MCF 10A (cell line): ENCODE measurements around the gene ANKRD10. TPM values are rescaled to one million over a fixed set of nuclear protein-coding genes. Genes with fewer than 3 reads are reported as not detected.

Experiments used
- BruUV-seq: library from RNA; stranded (reverse); fragments of 400-500 nt; replicated peaks from 2 replicates; lab custom pipeline; 2021; lab: Mats Ljungman, UMichigan
- CTCF ChIA-PET: fragments of 300-600 bp; sonication (Branson Sonifier 250); formaldehyde crosslinking; extraction: SDS; loops from one replicate; lab custom pipeline; 2021; ENCODE audit warnings: antibody characterized with exemption, inconsistent platforms; lab: Yijun Ruan, JAX
- POLR2A ChIA-PET: fragments of 300-600, 350-650 bp; sonication (Branson Sonifier 250); formaldehyde crosslinking; extraction: SDS; loops from one replicate; lab custom pipeline; 2020; ENCODE audit warnings: antibody characterized with exemption, inconsistent platforms; lab: Yijun Ruan, JAX
- DNase-seq: peaks from one replicate; pipeline ENCODE4 v3.0.0-alpha.2; 2018; ENCODE audit not compliant: unreplicated experiment
- H3K27ac Mint-ChIP-seq: one replicate; pipeline ENCODE4 v1.8.0; 2022; ENCODE audit warnings: mild to moderate bottlenecking, low read depth, mixed read lengths; ENCODE audit not compliant: unreplicated experiment
- H3K27me3 Mint-ChIP-seq: one replicate; pipeline ENCODE4 v1.8.0; 2022; ENCODE audit warnings: mixed read lengths; ENCODE audit not compliant: insufficient read depth, unreplicated experiment
- H3K36me3 Mint-ChIP-seq: one replicate; pipeline ENCODE4 v1.8.0; 2022; ENCODE audit warnings: mild to moderate bottlenecking, moderate library complexity, mixed read lengths; ENCODE audit not compliant: insufficient read depth, unreplicated experiment
- H3K4me1 Mint-ChIP-seq: one replicate; pipeline ENCODE4 v1.8.0; 2022; ENCODE audit warnings: mixed read lengths; ENCODE audit not compliant: insufficient read depth, unreplicated experiment
- H3K4me3 Mint-ChIP-seq: one replicate; pipeline ENCODE4 v1.8.0; 2022; ENCODE audit warnings: mild to moderate bottlenecking, moderate library complexity, mixed read lengths; ENCODE audit not compliant: unreplicated experiment
- H3K9me3 Mint-ChIP-seq: one replicate; pipeline ENCODE4 v1.8.0; 2022; ENCODE audit warnings: mixed read lengths; ENCODE audit not compliant: unreplicated experiment
- intact Hi-C: fragments of 100-400 bp; cut with micrococcal nuclease; formaldehyde crosslinking; loops from 2 replicates; pipeline ENCODE4 v1.14.1; 2022
- total RNA-seq: library from RNA; stranded (reverse); gene quantifications from 2 replicates; pipeline ENCODE4 v1.2.3, GENCODE V29; 2022
- TF ChIP-seq, protein P1 (sequence below): fragments of 200-600 bp; IDR thresholded peaks from one replicate; pipeline ENCODE4 v1.8.0; 2022; ENCODE audit warnings: antibody characterized with exemption, mild to moderate bottlenecking; ENCODE audit not compliant: unreplicated experiment

Gene ANKRD10
- total RNA-seq, 1 experiment from 2014 or later = 61.7 TPM

DNA sequence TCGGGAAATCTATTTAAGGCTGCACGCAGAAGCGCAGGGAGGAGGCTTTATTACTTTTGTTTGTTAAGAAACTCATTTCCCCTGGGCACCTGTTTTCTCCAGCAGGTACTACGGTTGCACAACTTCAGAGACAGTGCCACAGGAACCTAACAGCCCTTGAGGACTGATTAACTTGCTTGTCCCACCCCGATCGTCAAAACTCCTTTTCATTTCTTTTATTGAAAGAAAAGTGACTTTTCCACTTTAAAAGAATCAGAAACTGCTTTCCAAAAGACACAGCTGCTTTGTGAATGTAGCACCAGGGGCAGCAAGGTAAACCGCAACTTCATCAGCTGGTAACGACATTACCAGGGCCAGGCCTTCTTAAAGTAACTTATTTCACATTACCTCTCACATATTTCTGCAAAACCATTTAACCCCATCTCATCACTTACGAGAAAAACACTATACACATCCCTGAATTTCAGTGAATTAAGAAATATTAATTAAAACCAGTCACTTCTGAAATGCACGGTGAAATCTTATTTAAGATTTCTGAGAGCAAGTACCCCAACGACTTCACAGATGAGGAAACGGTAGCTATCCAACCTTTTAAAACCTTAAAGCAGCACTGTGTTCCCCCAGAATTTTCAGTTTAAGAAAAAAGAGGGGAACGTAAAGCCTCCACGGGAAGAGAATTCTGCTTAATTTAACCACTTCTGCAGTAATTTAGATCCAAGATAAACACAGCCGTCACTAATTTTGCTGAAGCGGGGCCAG, 1.4 kb downstream of the ANKRD10 start:
- intact Hi-C loops = loop anchor here (2.0 to 10.0 kb wide), 4 partner anchors 41 to 319 kb away; no protein-coding TSS in a partner anchor
- TF ChIP-seq, protein P1, sequence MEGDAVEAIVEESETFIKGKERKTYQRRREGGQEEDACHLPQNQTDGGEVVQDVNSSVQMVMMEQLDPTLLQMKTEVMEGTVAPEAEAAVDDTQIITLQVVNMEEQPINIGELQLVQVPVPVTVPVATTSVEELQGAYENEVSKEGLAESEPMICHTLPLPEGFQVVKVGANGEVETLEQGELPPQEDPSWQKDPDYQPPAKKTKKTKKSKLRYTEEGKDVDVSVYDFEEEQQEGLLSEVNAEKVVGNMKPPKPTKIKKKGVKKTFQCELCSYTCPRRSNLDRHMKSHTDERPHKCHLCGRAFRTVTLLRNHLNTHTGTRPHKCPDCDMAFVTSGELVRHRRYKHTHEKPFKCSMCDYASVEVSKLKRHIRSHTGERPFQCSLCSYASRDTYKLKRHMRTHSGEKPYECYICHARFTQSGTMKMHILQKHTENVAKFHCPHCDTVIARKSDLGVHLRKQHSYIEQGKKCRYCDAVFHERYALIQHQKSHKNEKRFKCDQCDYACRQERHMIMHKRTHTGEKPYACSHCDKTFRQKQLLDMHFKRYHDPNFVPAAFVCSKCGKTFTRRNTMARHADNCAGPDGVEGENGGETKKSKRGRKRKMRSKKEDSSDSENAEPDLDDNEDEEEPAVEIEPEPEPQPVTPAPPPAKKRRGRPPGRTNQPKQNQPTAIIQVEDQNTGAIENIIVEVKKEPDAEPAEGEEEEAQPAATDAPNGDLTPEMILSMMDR = no peak
- peaks cover 32% of the 10 kb centered on the region for H3K4me1 Mint-ChIP-seq
- no peaks in the 10 kb centered on the region for H3K27me3 Mint-ChIP-seq
- H3K27ac Mint-ChIP-seq = peak overlapping the region; percentile 80
- ChIA-PET POLR2A (interaction anchor here (0.7 to 4.5 kb wide), 21 partner anchors 8 to 566 kb away, joined by 3 to 38 read pairs (median 3); partner anchors contain the start of genes ING1, NAXD and RAB20), CTCF (interaction anchor here (0.5 to 2.3 kb wide), 6 partner anchors 9 to 316 kb away, joined by 3 to 7 read pairs (median 4); partner anchors contain the start of gene CARS2)
- BruUV-seq = TSS peak; percentile 30
- no peaks in the 10 kb centered on the region for H3K9me3 Mint-ChIP-seq
- H3K4me3 Mint-ChIP-seq = peak overlapping the region; percentile 67
- H3K36me3 Mint-ChIP-seq = peaks cover 17% of the 10 kb centered on the region
- peak; percentile 66 for DNase-seq

DNA sequence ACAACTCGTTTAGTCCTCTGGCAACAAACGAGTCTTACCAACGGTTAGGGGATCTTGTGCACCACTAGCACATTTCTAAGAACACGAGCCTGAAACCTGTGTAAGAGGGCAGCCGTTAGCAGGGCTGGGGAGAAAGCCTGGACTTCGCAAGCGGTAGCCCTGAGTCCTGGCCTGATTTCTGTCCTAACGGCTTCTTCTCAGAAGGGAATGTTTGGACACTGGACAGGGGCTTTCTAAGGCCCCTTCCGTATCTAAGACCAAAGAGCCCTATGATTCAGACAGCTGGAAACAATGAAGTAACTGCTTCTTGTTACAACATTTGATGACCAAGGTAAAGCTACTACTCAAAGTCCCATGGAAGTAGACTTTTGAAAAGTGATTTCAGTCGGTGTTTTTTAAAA, 2.2 kb downstream of the ANKRD10 start:
- Mint-ChIP-seq H3K27ac (peak overlapping the region; percentile 80), H3K4me3 (peak overlapping the region; percentile 67), H3K27me3 (no peaks in the 10 kb centered on the region), H3K36me3 (peaks cover 23% of the 10 kb centered on the region), H3K4me1 (peaks cover 41% of the 10 kb centered on the region), H3K9me3 (no peaks in the 10 kb centered on the region)
- ChIA-PET CTCF (interaction anchor here (0.5 to 1.1 kb wide), 3 partner anchors 135 to 252 kb away, joined by 3 to 4 read pairs (median 3); no protein-coding TSS in a partner anchor), POLR2A (interaction anchor here (0.6 to 4.5 kb wide), 13 partner anchors 10 to 351 kb away, joined by 3 to 38 read pairs (median 5); partner anchors contain the start of genes ING1 and RAB20)
- TF ChIP-seq, protein P1 = no peak
- BruUV-seq = no TSS peak
- intact Hi-C loops = loop anchor here (10.0 kb wide), 2 partner anchors 242 to 318 kb away; no protein-coding TSS in a partner anchor
- peak; percentile 48 for DNase-seq

DNA sequence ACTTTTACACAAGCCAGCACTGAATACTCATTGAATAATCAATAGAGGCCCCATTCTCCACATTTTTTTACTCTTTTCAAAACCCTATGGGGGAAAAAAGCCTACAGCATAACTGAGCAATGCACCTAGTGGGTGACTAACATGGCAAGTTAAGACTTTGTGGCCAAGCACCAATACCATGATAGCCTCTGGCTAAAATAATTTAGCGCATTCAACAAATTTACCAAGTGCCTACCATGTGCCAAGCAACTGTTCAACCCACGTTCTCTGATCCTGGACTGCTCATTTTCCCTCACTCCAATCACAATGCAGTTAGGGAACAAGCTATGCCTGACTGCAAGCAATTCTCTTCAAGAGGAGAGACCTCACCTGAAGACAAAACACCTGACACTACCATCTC, 3.0 kb downstream of the ANKRD10 start:
- ChIA-PET POLR2A (interaction anchor here (0.6 to 4.5 kb wide), 7 partner anchors 42 to 350 kb away, joined by 3 to 38 read pairs (median 13); partner anchors contain the start of genes ING1 and RAB20), CTCF (interaction anchor here (1.1 kb wide), 2 partner anchors 39 to 138 kb away, joined by 3 read pairs; no protein-coding TSS in a partner anchor)
- Mint-ChIP-seq H3K4me1 (peaks cover 45% of the 10 kb centered on the region), H3K9me3 (no peaks in the 10 kb centered on the region), H3K27me3 (no peaks in the 10 kb centered on the region), H3K4me3 (peak overlapping the region; percentile 67), H3K27ac (peak overlapping the region; percentile 80), H3K36me3 (peaks cover 23% of the 10 kb centered on the region)
- DNase-seq = peak; percentile 54
- BruUV-seq = no TSS peak
- intact Hi-C loops = loop anchor here (10.0 kb wide), 2 partner anchors 243 to 317 kb away; no protein-coding TSS in a partner anchor
- TF ChIP-seq, protein P1 = no peak
